Measurements from ENCODE around the gene SPAG4.
A peak's percentile ranks its signal among the peaks of the same experiment; 100 is the strongest.

SPAG4 gene

DNA sequence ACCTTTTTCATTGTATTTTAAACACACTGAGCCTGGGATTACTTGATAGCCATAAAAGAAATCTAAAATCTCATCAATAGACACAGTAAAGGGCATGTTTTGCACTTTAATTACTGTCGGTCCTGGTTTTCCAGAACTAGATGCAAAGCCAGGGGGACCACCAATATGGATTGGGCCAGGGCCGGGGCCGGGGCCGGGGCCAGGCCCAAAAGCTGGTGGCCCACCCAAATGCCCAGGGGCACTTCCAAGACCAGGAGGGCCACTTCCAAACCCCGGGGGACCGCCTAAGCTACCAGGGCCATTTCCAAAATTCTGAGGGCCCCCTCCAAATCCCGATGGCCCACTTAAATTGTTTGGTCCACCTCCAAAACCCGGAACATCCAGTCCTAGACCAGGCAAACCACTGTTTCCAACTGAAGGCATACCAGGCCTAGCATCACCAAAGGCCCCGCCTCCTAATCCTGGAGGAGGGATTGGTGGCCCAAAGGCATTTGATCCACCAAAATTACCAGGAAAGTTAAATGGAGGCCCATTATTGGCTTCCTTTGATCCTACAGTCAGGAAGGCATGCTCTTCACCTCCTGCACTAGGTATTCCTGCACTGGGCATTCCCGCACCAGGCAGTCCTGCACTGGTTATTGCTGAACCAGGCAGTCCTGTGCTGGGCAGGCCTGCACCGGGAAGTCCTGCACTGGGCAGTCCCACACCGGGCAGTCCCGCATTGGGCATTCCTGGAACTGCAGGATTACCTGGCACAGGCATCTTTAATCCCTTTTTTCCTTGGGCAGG is 37.2 kb downstream of the SPAG4 start:
- no peak for DNase-seq (ENCODE audit: extremely low read depth in 1 of 2, low read depth in 1 of 2)

DNA sequence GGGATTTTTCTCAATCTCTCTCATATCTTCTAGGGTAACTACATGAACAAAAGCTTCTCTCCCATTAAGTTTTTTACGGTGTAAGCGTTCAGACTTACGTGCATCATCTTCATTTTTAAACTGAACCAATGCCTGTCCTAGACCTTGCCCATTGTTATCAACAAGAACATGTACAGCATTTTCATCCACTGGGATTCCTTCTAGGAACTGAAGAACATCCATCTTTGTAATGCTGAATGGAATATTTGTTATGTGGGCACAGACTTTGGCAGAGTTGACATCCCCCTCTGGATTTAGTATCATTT is 37.8 kb downstream of the SPAG4 start:
- DNase-seq (ENCODE audit: extremely low read depth in 1 of 2, low read depth in 1 of 2): no peak

DNA sequence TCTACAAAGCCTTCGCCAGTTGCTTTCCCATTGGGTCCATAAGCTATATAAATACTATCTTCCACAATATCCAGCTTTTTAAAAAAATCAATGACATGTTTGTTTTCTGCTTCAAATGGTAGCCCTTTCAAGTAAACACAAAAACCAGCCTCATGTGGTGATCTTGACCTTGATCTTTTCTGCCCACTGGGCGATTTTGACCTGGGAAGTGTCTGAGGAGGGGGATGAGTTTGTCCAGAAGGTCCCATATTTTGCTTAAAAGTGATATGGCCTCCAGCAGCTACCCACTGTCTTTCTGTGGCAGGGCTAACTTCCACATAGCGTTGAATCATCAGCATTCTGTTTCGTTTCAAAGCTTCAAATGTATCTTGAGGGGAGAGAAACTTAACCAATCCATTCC is 38.3 kb downstream of the SPAG4 start:
- no peak for DNase-seq (ENCODE audit: extremely low read depth in 1 of 2, low read depth in 1 of 2)

DNA sequence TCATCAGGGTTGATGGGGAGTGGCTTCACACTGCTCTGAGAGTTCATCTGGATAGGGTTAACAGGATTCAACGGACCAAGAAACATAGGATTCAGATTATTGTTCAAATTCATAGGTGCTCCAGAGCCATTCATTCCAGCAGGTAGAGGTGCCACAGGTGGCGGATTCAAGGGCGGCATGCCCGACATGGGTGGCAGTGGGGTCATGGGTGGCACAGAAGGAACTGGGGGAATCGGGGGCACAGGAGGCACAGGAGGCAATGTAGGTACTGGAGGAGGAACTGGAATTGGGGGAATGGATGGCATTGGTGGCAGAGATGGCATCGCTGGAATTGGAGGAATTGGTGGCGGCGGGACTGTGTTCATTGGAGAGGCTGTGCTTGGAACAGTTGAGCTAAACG is 38.8 kb downstream of the SPAG4 start:
- no peak for DNase-seq (ENCODE audit: extremely low read depth in 1 of 2, low read depth in 1 of 2)

DNA sequence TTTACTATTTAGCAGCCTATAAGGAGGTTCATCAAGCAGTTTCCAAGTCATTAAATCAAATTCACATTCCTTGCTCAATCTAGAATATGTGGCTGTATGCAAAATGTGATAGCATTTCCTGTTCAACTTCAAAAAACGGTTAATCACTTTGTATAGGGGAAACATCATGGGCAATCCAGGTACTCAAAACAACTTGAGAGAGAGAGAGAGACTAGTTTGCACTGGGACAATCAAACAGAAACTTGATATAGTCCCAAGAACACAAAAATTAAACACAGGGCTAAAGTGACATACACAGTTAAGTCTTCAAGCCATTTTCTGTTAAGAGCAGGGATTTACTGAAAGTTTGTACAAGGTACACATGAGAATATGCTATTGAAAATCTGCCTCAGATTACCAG is 41.6 kb downstream of the SPAG4 start:
- no peak for DNase-seq (ENCODE audit: extremely low read depth in 1 of 2, low read depth in 1 of 2)

DNA sequence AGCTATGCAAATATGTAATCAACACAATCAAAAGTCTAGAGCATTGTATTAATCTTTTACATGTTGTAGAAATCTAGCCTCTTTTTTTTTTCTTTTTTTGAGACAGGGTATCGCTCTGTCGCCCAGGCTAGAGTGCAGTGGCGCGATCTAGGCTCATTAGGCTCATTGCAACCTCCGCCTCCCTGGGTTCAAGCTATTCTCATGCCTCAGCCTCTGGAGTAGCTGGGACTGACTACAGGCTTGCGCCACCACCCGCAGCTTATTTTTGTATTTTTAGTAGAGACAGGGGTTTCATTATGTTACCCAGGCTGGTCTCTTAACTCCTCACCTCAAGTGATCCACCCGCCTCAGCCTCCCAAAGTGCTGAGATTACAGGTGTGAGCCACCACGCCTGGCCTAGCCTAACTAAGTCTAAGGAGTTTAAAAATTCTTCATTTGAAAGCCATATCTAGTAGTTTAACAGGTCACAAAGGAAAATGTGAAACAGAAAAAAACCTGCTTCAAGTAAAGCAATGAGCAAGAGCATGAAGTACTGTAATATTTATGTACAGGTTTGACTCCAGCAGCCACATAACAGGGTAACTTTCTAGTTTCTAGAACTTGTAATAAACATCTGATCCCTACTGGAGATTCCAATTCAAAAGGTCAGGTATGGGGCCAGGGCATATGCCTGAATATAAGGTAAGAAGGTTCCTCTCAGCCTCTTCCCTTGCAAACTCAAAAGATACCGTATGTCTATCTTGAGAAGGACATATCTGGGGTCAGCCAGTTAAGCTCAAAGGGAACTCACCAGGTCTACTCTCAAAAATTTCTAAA is 44.7 kb downstream of the SPAG4 start:
- no peak for DNase-seq (ENCODE audit: extremely low read depth in 1 of 2, low read depth in 1 of 2)

DNA sequence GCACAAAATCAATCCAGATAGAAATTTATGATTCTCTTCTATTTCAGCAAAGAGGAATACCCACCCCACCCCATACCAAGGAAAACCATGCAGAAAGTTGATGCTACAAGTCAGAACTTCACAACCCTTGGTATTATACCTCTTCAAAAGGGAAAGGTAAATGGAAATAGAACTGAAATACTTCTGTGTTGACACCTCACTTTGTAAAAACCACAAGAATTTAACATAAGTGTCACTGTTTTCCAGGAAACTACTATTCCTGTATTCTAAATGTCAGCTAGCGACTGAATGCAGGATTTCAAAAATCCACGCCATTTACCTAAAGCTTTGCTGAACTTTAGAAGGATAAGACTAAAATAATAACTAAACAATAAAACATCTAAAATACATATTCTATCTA is 45.4 kb downstream of the SPAG4 start:
- no peak for DNase-seq (ENCODE audit: extremely low read depth in 1 of 2, low read depth in 1 of 2)

DNA sequence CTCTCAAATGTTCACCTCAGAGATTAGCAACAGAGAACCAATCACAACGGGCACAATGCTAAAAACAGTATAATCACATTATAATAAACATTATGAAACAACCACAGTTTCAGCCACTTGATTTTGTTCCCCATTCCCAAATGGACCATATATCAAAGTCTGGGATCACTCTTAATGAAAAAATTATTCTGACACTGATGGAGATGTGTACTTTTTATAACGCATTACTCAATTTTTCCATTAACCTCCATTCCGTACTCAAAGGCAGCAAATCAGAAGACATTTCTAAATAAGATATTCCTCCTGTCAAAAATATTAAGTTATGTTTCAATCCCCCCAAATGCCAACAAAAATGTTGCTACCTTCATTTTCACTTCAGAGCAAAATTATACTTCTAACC is 46.3 kb downstream of the SPAG4 start:
- no peak for DNase-seq (ENCODE audit: extremely low read depth in 1 of 2, low read depth in 1 of 2)

DNA sequence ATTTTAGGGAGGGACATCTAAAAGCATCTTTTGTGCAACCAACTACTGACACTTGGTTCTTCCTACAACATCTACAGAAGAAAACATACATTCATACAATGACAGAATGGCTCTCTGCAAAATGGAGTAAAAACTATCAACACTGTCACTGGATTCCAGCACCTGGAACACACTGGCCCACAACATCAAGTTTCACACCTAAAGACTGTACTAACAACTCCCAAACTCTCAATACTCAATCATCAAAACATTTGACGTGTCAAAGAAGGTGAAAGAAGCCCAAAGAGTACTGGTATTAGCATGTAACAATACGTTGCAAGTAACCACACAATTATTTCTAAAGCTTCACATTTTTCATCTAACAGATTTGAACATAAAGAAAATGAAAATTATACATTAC is 46.9 kb downstream of the SPAG4 start:
- DNase-seq (ENCODE audit: extremely low read depth in 1 of 2, low read depth in 1 of 2): no peak

DNA sequence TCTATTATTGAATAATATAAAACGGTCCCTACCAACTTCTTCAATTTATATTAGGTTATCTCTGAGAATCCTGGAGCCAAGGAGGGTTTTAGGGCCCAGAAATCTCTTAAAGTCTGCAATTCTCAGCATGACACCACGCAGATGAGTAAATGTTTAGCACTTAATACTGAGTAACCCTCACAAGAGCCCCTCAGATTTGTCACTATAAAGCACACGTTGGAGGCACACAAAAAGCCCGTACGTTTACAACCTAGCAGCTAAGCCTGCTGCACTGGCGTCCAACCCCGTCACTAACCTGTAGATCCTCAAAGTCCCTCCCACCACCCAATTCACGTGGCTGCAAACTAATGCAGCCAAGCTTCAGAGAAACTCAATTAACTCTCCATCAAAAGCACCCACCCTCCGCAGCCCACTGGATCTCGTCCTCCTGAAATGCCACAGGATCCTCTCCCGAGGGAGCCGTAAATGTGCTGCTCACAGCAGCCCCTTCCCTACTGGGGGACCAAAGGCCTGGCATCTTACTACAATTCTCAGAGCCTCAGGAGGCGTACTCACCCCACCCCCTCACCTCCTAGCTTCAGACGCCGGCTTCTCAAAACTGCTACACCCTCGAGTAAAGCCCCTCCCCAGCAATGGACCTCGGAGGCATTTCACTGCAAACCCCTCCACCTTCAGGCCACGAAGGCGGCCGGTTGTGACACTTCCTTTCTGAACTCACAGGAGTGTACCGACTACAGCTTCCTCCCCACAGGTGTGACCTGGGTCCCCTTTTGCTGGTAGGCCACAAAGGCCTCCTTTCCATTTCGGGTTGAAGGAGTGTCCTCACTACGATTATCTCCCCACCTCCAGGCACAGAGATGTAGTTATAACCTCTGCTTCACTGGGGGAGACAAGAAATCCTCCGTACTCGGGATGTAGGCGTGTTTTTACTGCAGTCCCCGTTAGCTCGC is 48.2 kb downstream of the SPAG4 start:
- DNase-seq (ENCODE audit: extremely low read depth in 1 of 2, low read depth in 1 of 2): peak; percentile 19 to 36

DNA sequence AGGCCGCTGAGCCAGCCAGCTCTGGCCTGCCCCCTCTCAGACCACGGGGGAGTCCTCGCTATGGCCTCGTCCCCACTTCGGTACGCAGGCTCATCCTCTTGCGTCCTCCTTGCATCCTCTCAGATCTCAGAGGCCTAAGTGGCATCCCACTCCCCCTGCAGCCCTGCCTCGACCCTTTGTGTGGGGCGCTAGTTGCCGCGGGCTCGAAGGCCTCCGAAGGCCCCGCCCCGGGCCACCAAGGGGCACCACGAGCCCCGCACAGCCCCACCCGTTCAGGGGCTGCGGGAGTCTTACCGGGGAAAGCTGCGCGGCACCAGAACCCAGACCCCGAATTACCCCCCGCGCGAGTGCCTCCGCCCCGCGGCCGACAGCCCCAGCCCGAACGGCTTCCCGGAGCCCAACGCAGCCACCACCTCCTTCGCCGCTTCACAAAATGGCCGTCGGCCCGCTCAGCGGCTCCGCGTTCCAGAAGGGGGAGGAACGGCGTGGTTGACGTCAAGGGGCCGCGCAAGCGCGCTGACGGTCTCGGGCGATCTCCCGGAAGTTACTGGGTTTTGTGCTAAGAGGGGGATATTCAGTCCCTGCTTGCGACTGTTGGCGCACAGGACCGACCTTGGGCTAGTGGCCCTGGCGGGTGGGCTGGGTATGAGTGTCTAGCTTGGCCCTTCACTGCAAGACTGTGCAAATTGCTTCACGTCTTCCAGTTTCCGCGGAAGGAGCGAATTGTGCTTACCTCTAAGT is 49.0 kb downstream of the SPAG4 start, which contains the start of the genes CPNE1 and RBM12:
TSS of gene CPNE1 (minus strand) at position 435 of the 741 bp plus-strand sequence. CDS start 31,977 bp downstream, outside the sequence.
TSS of gene RBM12 (minus strand) at position 435 of the 741 bp plus-strand sequence. CDS start 9,578 bp downstream, outside the sequence.
- DNase-seq (ENCODE audit: extremely low read depth in 1 of 2, low read depth in 1 of 2): peak; percentile 83

DNA sequence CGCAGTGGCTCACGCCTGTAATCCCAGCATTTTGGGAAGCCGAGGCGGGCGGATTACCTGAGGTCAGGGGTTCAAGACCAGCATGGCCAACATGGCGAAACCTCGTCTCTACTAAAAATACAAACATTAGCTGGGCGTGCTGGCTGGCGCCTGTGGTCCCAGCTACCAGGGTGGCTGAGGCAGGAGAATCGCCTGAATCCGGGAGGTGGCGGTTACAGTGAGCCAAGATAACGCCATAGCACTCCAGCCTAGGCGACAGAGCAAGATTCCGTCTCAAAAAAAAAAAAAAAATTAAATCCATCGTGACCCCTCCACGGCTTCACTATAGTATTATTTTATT is 50.3 kb downstream of the SPAG4 start:
- no peak for DNase-seq (ENCODE audit: extremely low read depth in 1 of 2, low read depth in 1 of 2)

DNA sequence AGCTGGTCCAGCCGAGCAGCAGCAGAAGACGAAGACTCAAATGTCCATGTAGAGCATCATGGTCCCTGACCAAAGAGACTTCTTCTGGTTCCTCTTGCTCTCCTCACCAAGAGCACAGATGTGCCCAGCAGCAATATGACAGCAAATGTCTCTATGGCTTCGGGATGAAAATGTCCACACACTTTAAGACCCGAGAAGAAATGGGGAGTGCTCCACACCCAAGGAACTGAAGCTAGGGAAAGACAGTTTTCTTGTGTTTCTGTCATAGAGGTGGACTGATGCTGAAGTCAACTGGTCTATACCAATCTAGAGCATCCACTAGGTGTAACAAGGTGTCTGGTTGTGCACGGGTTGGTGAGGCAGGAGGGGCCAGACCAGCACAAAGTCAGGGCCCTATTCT is 53.6 kb downstream of the SPAG4 start:
- DNase-seq (ENCODE audit: extremely low read depth in 1 of 2, low read depth in 1 of 2): no peak

DNA sequence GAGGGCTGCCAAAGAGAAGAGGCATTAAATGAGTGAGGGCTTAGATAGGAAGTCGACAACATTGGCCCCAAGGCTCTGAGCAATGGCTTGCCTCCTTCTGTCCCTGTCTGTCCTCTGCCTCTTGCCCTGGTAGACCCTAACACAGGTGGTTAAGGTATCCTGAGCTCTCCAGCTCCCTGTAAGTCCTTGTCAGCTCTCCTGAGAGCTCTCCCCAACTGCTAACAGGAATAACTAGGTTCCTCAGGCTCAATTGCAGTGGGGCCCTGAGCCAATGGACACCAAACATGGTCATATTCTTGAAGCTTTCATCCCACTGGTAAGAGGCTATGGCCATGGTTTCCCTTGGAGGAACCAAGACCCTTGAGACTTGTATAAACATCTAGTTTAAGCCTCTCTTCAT is 54.1 kb downstream of the SPAG4 start:
- DNase-seq (ENCODE audit: extremely low read depth in 1 of 2, low read depth in 1 of 2): no peak
